Left renal pelvis (tissue), 4 donors: ENCODE measurements around the gene HCAR2. TPM values are rescaled to one million over a fixed set of nuclear protein-coding genes. Genes with fewer than 3 reads are reported as not detected.
"Not testable (repeated sequence)": the region's sequence is repeated elsewhere in the genome, so short reads cannot be mapped to it uniquely, and the experiment has no call there.

Source experiments
- DNase-seq, 4 donors: peaks; one replicate each; pipeline ENCODE4 v3.0.0-alpha.2; 2013; ENCODE audit warnings: low read depth in 4 of 4, low spot score in 3 of 4
- polyA plus RNA-seq, 4 donors: library from polyadenylated mRNA; unstranded; fragments of 120-200 nt; gene quantifications; one replicate each; pipeline ENCODE4 v1.2.1, GENCODE V29; 2013; ENCODE audit not compliant: insufficient read length in 4 of 4

Gene HCAR2
- polyA plus RNA-seq, 4 donors: 0.19 to 0.98 (median 0.49) TPM

DNA sequence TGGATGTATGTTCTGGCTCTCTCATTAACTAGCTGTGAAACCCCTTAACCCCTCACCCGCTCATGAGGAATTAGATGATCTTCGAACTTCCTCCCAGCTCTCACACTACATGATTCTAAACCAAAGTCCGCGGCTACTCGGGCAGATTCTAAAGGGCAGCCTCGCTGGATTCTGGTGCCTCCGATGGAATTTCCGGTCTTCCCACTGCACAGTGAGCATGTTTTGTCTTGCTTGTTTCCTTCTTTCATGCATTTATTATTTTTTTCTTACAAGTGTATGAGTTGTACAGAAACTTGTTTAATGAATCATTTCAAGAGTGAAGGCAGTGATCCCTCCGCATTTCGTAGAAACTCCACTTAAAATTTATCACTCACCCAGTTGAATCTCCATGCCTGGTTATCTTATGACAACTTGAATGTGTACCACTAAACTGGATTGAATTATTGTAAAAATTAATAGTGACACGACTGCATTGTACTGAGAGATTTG is 17.9 kb upstream of the HCAR2 start:
- DNase-seq: peak in 1 of 4 donors; percentile 8

DNA sequence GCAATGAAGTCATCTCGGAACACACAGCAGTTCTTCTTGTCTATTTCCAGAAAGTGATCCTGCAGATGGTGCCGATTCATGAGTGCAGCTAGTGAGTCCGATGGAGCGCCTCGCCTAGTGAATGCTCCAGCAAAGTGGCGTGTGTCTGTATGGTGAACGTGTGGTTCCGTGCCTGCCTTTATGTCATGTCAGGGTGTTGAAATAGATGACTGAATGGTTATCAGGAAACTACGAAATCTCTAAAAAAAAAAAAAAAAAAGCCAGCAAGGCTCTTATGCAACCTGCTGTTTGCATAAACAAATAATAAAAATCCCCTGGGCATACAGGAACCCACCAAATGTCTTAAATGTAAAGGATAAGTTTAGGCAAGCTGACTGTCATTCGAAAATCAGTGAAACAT is 13.5 kb upstream of the HCAR2 start, which contains the start of gene HCAR3:
TSS of gene HCAR3 (minus strand) at position 154 of the 400 bp plus-strand sequence. CDS start at position 80, 74 bp downstream.
- not testable (repeated sequence) for DNase-seq

DNA sequence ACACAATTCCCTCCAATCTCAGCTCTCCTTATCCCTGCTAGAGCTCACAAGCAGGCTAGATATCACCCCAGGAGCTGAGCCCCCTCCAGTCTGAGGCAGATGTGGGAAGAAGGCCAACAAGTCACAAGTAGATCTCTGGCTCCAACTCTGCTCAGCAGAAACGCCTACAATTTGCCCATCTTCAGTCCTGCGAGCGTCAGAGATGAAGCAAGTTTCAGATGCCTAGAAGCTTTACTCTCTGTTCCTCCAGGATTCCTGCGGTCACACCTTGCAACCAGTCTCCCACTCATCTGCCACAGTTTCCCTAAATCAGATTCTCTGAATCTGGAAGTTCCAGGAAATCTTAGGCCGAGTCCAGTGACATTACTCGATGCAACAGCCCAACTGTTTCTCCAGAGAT is 12.1 kb upstream of the HCAR2 start:
- DNase-seq: not testable (repeated sequence)

GRCh38 chr12:122713491-122714188 is 10.5 kb upstream of the HCAR2 start:
- DNase-seq: not testable (repeated sequence)

DNA sequence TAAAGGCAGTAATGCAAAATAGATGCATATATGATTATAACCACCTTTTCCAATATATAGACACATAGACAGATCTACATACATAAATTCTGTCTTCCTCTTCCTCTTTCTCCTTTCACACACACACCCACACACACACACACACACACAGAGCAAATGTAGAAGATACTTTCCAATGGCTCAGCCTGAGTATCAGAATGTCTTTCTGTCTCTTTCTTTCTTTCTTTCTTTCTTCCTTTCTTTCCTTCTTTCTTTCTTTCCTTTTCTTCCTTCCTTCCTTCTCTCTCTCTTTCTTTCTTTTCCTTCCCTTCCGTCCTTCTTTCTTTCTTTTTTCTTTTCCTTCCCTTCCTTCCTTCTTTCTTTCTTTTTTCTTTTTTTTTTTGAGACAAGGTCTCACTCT is 8.1 kb upstream of the HCAR2 start:
- not testable (repeated sequence) for DNase-seq

- DNase-seq: not testable (repeated sequence)
Measured at GRCh38 chr12:122710341-122710740, 7.2 kb upstream of the HCAR2 start.

DNA sequence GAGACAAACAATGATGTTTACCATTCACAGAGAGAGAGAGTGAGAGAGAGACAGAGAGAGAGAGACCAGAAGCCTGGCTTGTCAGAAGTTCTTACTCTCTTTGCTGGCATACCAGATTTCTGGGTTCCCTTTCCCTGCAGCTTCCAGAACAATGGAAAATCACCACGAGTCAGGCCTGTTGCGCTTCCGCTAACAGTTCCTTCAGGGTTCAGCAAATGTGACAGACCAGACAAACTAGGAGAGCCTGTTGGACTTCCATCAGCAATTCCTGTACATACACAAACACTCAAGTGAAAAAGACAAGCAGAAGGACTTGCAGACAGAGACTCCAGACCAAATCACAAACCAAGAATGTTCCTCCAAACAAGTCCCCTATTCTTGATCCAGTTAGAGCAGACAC is 6.1 kb upstream of the HCAR2 start:
- DNase-seq: not testable (repeated sequence)

- not testable (repeated sequence) for DNase-seq
Measured at GRCh38 chr12:122703841-122704240, 684 bp upstream of the HCAR2 start.

GRCh38 chr12:122701481-122701880 is 1.7 kb downstream of the HCAR2 start:
- not testable (repeated sequence) for DNase-seq

GRCh38 chr12:122700038-122700710 is 3.0 kb downstream of the HCAR2 start:
- DNase-seq: not testable (repeated sequence)

DNA sequence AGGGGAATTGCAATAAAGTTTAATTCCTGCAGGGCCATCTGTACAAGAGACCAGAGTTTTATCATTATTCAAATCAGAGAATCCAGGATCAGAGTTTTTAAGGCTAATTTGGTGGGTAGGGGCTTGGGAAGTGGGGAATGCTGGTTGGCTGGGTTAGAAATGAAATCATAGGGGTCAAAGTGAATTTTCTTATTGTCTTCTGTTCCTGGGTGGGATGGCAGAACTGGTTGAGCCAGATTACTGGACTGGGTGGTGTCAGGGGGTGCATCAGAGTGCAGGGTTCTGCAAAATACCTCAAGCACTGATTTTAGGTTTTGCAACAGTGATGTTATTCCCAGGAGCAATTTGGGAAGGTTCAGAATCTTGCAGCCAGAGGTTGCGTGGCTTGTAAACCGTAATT is 6.2 kb downstream of the HCAR2 start:
- DNase-seq: not testable (repeated sequence)

DNA sequence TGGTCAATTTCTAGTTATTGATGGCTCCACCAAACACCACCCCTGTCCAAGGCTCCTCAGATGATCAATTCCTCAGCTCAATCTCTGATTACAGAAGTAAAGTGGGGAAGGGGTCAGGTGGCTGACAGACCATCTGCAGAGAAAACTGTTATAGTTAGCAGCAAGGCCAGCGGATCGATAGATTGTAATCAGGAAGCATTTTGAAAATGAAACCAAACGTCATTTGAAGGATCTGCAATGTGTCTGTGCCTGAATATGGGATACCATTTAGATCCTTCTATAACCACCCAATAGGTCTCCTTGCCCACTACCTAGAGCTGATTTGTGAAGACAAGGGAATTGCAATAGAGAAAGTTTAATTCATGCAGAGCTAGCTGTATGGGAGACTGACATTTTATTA is 11.6 kb downstream of the HCAR2 start:
- DNase-seq: no peak

DNA sequence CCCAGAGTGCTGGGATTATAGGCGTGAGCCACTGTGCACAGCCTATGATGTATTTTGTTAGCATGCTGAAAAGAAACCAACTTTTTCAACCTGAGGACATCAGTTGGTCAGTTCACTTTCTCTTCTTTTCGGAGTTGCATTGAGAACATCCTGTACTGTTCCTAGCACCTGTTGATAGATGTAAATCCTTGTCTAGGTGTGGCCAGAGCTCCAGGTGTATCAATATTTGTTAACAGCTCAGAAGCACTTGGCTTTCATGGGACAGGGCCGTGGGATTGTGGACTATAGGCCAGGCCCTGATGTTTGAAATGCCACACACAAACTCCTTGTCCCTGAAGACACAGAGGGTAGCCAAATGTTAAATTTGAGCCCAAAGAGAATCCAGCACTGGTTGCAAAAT is 14.9 kb downstream of the HCAR2 start:
- no peak for DNase-seq

DNA sequence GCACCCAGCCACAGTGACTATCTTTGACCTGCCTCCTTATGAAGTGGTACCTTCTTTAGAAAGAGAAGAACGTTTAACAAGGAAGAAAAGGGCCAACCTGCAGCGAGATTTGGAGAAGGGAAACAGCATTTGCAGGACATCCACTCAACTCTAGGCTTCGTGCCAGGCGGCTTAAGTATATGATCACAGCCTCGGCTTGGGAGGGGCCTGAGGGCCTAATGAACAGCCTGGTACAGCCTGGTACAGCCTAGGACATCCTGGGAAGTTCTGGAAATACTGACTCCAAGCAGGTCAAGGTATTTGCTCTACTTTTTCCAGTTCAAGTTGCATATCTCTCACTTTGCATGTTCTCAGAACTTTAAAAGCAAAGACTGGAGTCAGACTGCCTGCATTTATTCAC is 16.1 kb downstream of the HCAR2 start:
- no peak for DNase-seq

GRCh38 chr12:122686538-122686937 is 16.6 kb downstream of the HCAR2 start:
- no peak for DNase-seq

GRCh38 chr12:122684297-122684813 is 18.8 kb downstream of the HCAR2 start:
- no peak for DNase-seq

DNA sequence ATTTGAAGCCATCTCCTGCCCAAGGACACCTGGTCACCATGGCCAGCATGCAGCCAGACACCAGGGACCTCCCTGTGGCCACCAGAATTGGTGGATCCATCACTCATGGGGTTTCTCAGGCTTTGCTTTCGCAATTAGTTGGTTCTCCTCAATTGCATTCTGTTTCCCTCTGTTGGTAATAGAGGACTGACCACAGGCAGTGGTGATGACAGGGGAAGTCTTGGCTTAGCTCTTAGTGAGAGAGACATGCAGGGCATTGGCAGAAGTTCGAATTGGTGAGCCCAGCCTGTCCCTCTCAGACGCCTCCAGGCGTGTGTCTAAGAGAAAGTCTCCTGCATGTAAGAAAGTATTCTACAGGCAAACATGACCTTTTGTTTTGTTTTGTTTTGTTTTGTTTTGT is 21.3 kb downstream of the HCAR2 start:
- DNase-seq: no peak

DNA sequence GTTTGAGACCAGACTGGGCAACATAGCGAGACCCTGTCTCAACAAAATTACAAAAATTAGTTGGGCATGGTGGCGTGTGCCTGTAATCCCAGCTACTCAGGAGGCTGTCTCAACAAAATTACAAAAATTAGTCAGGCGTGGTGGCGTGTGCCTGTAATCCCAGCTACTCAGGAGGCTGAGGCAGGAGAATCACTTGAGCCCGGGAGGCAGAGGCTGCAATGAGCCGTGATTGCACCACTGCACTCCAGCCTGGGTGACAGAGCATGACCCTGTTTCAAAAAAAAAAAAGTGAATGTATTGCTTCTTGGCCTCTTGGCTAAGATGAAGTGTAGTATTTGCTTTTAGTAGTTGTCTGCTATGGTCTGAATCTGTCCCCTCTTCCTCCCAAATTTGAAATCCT is 22.2 kb downstream of the HCAR2 start:
- not testable (repeated sequence) for DNase-seq

- DNase-seq: not testable (repeated sequence)
Measured at GRCh38 chr12:122676781-122677180, 26.4 kb downstream of the HCAR2 start.

- not testable (repeated sequence) for DNase-seq
Measured at GRCh38 chr12:122676015-122676414, 27.1 kb downstream of the HCAR2 start.

DNA sequence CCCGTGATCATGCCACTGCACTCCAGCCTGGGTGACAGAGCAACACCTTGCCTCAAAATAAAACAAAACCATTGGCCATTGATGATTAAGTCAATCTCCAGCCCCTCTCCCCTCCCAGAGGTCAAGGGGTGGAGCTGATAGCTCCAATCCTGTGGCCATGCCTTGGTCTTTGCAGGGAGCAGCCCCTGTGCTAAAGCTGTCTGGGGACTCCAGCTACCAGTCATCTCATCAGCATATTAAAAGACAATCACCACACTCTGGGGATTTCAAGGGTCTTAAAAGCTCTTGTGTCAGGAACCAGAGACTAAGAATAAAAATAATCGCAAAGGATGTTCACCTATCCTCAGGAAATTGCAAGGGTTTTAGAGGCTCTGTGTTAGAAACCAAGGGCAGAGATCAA is 30.6 kb downstream of the HCAR2 start:
- DNase-seq: no peak
